Skeletal muscle tissue (tissue), 4 donors: ENCODE measurements around the gene PRPF6. TPM values are rescaled to one million over a fixed set of nuclear protein-coding genes. Genes with fewer than 3 reads are reported as not detected.

Experiments used
- H3K27ac ChIP-seq: one replicate; pipeline ENCODE4 v1.7.0; 2013; ENCODE audit warnings: mild to moderate bottlenecking, low read depth, low read length, inconsistent platforms
- H3K27me3 ChIP-seq, 3 donors: one replicate each; pipeline ENCODE4 v1.7.0; 2013; ENCODE audit warnings: low read length in 3 of 3; ENCODE audit not compliant: control insufficient read depth in 3 of 3, insufficient read depth in 3 of 3
- H3K36me3 ChIP-seq, 3 donors: one replicate each; pipeline ENCODE4 v1.7.0; 2013; ENCODE audit warnings: low read length in 3 of 3; ENCODE audit not compliant: control insufficient read depth in 3 of 3, insufficient read depth in 3 of 3
- H3K4me1 ChIP-seq, 3 donors: one replicate each; pipeline ENCODE4 v1.7.0; 2013; ENCODE audit warnings: low read length in 3 of 3, mild to moderate bottlenecking in 3 of 3; ENCODE audit not compliant: control insufficient read depth in 3 of 3, insufficient read depth in 3 of 3
- H3K4me3 ChIP-seq, 3 donors: one replicate each; pipeline ENCODE4 v1.7.0; 2013; ENCODE audit warnings: low read length in 3 of 3
- H3K9ac ChIP-seq, 3 donors: one replicate each; pipeline ENCODE4 v1.7.0; 2013; ENCODE audit warnings: low read length in 3 of 3, mild to moderate bottlenecking in 3 of 3, moderate library complexity in 2 of 3, low read depth in 1 of 3
- H3K9me3 ChIP-seq, 3 donors: one replicate each; pipeline ENCODE4 v1.7.0; 2013; ENCODE audit warnings: low read length in 3 of 3; ENCODE audit not compliant: control insufficient read depth in 3 of 3
- total RNA-seq: library from RNA; depleted of rRNA; stranded (reverse); fragments of >200 nt; gene quantifications from one replicate; pipeline ENCODE4 v1.2.3, GENCODE V29; 2014
- donor health status: Osteomylitis.

The PRPF6 gene
- total RNA-seq, 1 donor from 2014 or later = 55.8 TPM

DNA sequence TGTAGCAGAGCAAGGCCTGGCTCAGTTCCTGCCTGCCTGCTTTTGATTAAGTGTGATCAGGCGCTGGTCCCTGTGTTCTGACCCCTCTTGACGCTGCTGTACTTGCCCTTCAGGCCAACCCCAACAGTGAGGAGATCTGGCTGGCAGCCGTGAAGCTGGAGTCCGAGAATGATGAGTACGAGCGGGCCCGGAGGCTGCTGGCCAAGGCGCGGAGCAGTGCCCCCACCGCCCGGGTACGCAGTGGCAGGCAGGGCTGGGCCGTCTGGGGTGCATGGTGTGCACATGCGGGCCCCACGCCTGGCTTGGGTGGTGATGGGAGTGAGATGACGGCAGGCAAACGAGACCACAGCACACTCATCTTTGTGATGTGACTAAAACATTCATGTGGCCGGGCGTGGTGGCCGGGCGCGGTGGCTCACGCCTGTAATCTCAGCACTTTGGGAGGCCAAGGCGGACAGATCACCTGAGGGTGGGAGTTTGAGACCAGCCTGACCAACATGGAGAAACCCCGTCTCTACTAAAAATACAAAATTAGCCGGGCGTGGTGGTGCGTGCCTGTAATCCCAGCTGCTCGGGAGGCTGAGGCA is 45.0 kb downstream of the PRPF6 start:
- H3K9me3 ChIP-seq = no peaks in the 10 kb centered on the region
- no peaks in the 10 kb centered on the region for H3K4me1 ChIP-seq
- H3K36me3 ChIP-seq = peaks cover 86 to 95% (median 93%) of the 10 kb centered on the region in 3 donors
- no peak overlapping the region for H3K27ac ChIP-seq
- H3K4me3 ChIP-seq = no peak overlapping the region
- no peak overlapping the region for H3K9ac ChIP-seq
- no peaks in the 10 kb centered on the region for H3K27me3 ChIP-seq

GRCh38 chr20:64027981-64028685 is 47.2 kb downstream of the PRPF6 start:
- Histone ChIP-seq H3K9ac (no peak overlapping the region), H3K4me1 (no peaks in the 10 kb centered on the region), H3K36me3 (peaks cover 83 to 91% (median 89%) of the 10 kb centered on the region in 3 donors), H3K9me3 (no peaks in the 10 kb centered on the region), H3K4me3 (no peak overlapping the region), H3K27ac (no peak overlapping the region), H3K27me3 (no peaks in the 10 kb centered on the region)

GRCh38 chr20:64029293-64030117 is 48.6 kb downstream of the PRPF6 start:
- H3K27me3 ChIP-seq = no peaks in the 10 kb centered on the region
- no peak overlapping the region for H3K9ac ChIP-seq
- H3K36me3 ChIP-seq = peaks cover 76 to 86% (median 79%) of the 10 kb centered on the region in 3 donors
- H3K4me3 ChIP-seq = no peak overlapping the region
- no peaks in the 10 kb centered on the region for H3K9me3 ChIP-seq
- H3K4me1 ChIP-seq = peaks cover 0 to 3% (median 0%) of the 10 kb centered on the region in 3 donors
- H3K27ac ChIP-seq = no peak overlapping the region

DNA sequence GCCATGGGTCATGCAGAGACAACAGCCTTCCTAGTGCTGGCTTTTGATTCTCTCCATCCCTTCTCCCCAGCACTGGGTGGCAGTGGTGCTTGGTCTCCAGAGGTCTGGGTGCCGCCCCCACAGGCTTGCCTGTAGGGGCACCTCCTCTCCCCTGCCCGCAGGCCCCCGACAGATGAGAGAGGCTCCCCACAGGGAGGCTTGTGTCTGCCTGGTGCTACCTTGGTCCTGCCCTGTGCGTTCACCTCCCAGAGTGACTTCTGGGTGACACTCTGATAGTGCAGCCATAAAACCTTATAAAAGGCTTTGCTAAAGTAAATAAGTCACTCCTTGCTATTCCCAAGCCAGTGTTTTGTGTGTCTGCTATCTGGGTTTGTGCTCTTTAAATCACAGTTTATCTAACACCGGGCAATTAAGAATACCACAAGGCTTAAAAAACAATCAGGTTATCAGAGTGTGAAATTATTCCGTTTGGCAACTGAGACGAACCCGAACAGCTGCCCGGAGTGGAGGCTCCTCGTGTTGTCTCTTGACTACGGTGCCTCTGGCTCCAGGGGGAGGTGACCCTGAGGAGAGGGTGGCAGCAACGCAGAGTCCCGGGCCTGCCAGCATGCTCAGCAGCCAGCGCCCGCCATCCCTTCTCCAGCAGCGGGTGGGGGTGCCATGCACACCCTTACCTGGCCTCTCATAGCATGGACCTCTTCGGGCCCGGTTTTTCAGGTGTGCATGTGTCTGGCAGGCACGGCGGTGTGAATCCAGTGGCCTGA is 49.6 kb downstream of the PRPF6 start:
- no peaks in the 10 kb centered on the region for H3K9me3 ChIP-seq
- peaks cover 0 to 3% (median 0%) of the 10 kb centered on the region in 3 donors for H3K27me3 ChIP-seq
- no peak overlapping the region for H3K27ac ChIP-seq
- H3K36me3 ChIP-seq = peaks cover 70 to 77% (median 73%) of the 10 kb centered on the region in 3 donors
- H3K4me3 ChIP-seq = no peak overlapping the region
- H3K4me1 ChIP-seq = peaks cover 0 to 3% (median 0%) of the 10 kb centered on the region in 3 donors
- no peak overlapping the region for H3K9ac ChIP-seq

DNA sequence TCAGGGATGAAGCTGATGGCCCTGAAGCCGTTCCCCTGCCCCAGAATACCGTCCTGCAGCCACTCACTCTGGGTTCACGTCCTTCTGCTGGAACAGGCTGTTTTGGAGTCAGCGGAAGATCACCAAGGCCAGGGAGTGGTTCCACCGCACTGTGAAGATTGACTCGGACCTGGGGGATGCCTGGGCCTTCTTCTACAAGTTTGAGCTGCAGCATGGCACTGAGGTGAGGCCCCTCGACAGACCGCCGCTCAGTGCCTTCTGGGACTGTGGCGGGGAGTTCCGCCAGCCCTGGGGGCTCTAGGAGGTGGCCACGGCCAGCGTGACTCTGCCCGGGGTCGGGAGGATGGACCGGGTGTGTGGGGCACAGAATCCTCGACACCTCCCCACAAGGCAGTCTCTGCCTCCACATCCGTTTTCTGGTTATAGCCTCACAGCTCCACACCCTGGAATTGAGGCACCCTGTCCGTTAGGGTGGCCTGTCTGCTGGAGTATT is 50.9 kb downstream of the PRPF6 start:
- Histone ChIP-seq H3K36me3 (peaks cover 61 to 65% (median 63%) of the 10 kb centered on the region in 3 donors), H3K27ac (no peak overlapping the region), H3K4me3 (no peak overlapping the region), H3K9ac (no peak overlapping the region), H3K27me3 (peaks cover 7 to 12% (median 11%) of the 10 kb centered on the region in 3 donors), H3K9me3 (no peaks in the 10 kb centered on the region), H3K4me1 (peaks cover 0 to 3% (median 0%) of the 10 kb centered on the region in 3 donors)

- no peak overlapping the region for H3K4me3 ChIP-seq
- H3K27me3 ChIP-seq = peaks cover 18 to 23% (median 20%) of the 10 kb centered on the region in 3 donors
- peaks cover 0 to 4% (median 0%) of the 10 kb centered on the region in 3 donors for H3K4me1 ChIP-seq
- peaks cover 50 to 54% (median 52%) of the 10 kb centered on the region in 3 donors for H3K36me3 ChIP-seq
- no peak overlapping the region for H3K27ac ChIP-seq
- no peak overlapping the region for H3K9ac ChIP-seq
- no peaks in the 10 kb centered on the region for H3K9me3 ChIP-seq
These were observed 52.0 kb downstream of the PRPF6 start for GRCh38 chr20:64032706-64033624.

DNA sequence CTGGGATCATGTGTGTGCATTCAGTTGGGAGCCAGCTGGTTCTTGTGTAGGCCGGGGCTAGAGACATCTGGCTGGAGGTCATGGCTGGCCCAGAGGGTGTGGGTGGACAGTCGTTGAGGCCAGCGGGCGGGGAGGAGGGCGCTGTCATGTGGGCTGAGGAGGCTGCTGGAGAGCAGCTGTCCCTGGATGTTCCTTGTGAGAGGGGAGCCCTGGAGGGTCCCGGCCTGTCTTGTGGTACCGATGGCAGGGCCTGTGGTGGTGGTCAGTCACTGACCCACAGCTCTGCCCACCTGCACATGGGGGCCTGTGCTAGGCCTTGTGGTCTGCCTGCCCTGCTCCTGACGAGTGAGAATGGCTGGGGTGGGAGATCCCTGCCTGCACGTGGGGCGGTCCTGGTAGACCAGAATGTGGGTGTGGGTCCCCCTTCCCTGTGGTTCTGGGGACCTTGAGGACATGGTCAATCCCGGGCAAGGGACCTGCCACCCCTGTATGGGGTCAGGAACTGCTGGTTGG is 53.1 kb downstream of the PRPF6 start:
- no peak overlapping the region for H3K4me3 ChIP-seq
- peak overlapping the region in 1 of 3 donors; percentile 45 for H3K9ac ChIP-seq
- no peaks in the 10 kb centered on the region for H3K9me3 ChIP-seq
- peaks cover 0 to 11% (median 4%) of the 10 kb centered on the region in 3 donors for H3K4me1 ChIP-seq
- H3K36me3 ChIP-seq = peaks cover 43 to 44% (median 43%) of the 10 kb centered on the region in 3 donors
- H3K27me3 ChIP-seq = peaks cover 25 to 31% (median 27%) of the 10 kb centered on the region in 3 donors
- no peak overlapping the region for H3K27ac ChIP-seq

DNA sequence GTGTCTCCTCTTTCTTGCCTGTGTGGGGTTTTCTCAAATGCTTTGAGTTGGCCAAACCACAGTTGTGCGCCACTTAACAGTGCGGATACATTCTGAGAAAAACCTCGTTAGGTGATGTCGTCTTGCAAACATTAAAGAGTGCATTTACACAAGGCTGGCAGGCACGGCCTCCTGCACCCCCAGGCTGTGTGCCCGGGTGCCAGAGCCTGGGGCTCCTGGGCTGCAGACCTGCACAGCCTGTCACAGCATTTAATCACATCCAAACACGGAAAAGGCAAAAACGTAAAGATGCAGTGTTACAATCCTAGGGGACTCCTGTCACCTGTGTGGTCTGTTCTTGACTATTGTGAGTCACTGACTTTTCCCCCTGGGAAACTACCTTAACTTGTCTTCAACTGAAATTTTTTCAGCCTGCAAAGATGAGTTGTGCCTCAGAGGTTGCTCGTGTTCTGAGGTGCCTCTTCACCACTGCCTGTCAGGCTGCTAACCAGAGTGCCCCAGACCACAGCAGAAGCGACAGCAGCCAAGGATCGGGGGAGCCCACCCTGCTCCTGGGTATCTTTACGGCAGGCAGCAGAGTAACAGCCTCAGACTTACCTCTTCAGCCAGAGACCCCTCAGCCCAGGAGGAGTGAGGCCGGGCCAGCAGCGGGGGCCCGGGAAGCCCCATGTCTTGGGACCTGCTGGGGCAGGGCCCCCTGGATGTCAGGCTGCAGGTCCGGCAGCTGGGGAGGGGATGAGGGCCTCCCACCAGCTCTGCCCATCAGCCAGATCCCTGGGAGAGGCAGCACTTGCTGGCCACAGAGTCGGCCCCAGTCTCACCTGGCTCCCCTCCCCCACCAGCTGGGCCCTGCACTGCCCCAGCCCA is 54.4 kb downstream of the PRPF6 start:
- H3K27ac ChIP-seq = no peak overlapping the region
- H3K36me3 ChIP-seq = peaks cover 30 to 32% (median 31%) of the 10 kb centered on the region in 3 donors
- peaks cover 0 to 21% (median 16%) of the 10 kb centered on the region in 3 donors for H3K4me1 ChIP-seq

More for the DNA sequence above, 54.4 kb downstream of the PRPF6 start:
- peaks cover 36 to 44% (median 39%) of the 10 kb centered on the region in 3 donors for H3K27me3 ChIP-seq
- no peak overlapping the region for H3K9ac ChIP-seq
- H3K4me3 ChIP-seq = no peak overlapping the region
- no peaks in the 10 kb centered on the region for H3K9me3 ChIP-seq
